KMS-11 (cell line): ENCODE measurements around the gene PEMT.

Experiments
- H2AFZ ChIP-seq: fragments of 200-600 bp; sonication (generic); 2 replicates; pipeline ENCODE4 v1.6.1; 2016; ENCODE audit warnings: antibody characterized with exemption, mixed run types, low read depth
- H3K27ac ChIP-seq: fragments of 200-600 bp; sonication (generic); 2 replicates; pipeline ENCODE4 v1.6.1; 2016; ENCODE audit warnings: mild to moderate bottlenecking, mixed run types
- H3K27me3 ChIP-seq: fragments of 200-600 bp; sonication (generic); 2 replicates; pipeline ENCODE4 v1.6.1; 2017; ENCODE audit warnings: mild to moderate bottlenecking, low read depth, mixed run types, moderate library complexity; ENCODE audit not compliant: insufficient read depth
- H3K36me3 ChIP-seq: fragments of 200-600 bp; sonication (generic); 2 replicates; pipeline ENCODE4 v1.6.1; 2017; ENCODE audit warnings: mild to moderate bottlenecking, mixed run types; ENCODE audit not compliant: insufficient read depth
- H3K4me1 ChIP-seq: fragments of 200-600 bp; sonication (generic); 2 replicates; pipeline ENCODE4 v1.6.1; 2016; ENCODE audit warnings: mild to moderate bottlenecking, low read depth, mixed run types; ENCODE audit not compliant: poor library complexity, severe bottlenecking
- H3K4me2 ChIP-seq: fragments of 200-600 bp; sonication (generic); 2 replicates; pipeline ENCODE4 v1.7.0; 2016; ENCODE audit warnings: mild to moderate bottlenecking, mixed run types
- H3K4me3 ChIP-seq: fragments of 200-600 bp; sonication (generic); IDR thresholded peaks from 2 replicates; pipeline ENCODE4 v1.6.1; 2017; ENCODE audit warnings: low read depth, low read length, mixed read lengths; ENCODE audit not compliant: insufficient read depth
- H3K79me2 ChIP-seq: fragments of 200-600 bp; sonication (generic); 2 replicates; pipeline ENCODE4 v1.6.1; 2016; ENCODE audit warnings: low read depth, mixed run types; ENCODE audit not compliant: insufficient read depth
- H3K9ac ChIP-seq: fragments of 200-600 bp; sonication (generic); 2 replicates; pipeline ENCODE4 v1.6.1; 2016; ENCODE audit warnings: mild to moderate bottlenecking, mixed run types
- H4K20me1 ChIP-seq: fragments of 200-600 bp; sonication (generic); 2 replicates; pipeline ENCODE4 v1.6.1; 2016; ENCODE audit warnings: mild to moderate bottlenecking, mixed run types; ENCODE audit not compliant: insufficient read depth
- TF ChIP-seq, protein P1 (sequence below): fragments of 200-600 bp; sonication (generic); conservative IDR thresholded peaks from 2 replicates; pipeline ENCODE4 v1.6.1; 2017; ENCODE audit warnings: low read depth, mild to moderate bottlenecking, antibody characterized with exemption, low read length, moderate library complexity, mixed read lengths

The PEMT gene

DNA sequence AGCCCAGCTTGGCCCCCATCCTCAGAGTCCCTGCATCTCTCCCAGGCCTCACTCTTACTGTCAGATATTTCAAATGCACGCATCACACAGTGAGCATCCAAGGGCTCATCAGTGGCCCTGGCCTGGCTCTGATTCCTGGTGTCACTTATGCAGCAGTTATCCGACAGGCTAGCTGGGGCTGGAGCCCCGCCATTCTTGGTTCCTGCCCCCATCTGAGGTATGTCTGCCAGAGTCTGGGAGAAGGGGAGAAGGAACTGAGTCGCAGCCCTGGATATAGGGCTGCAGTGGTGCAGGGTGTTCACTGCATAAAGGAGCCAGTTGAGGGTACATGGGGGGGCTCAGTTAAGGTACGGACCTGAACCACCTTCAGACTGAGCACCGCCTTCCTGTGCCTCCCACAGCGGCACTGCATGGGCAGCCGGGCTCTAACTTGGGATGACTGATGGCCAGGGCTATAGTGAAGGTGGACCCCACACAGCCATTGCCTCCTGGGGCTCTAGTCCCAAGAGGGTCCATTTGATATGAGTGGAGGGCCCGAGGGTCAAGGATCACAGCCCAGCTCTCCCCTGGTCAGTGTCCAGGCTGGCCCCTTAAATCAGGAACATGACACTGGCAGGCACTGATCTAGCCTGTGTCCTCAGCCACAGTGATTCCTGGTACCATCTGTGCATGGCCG, 93.5 kb downstream of the PEMT start:
- TF ChIP-seq, protein P1, sequence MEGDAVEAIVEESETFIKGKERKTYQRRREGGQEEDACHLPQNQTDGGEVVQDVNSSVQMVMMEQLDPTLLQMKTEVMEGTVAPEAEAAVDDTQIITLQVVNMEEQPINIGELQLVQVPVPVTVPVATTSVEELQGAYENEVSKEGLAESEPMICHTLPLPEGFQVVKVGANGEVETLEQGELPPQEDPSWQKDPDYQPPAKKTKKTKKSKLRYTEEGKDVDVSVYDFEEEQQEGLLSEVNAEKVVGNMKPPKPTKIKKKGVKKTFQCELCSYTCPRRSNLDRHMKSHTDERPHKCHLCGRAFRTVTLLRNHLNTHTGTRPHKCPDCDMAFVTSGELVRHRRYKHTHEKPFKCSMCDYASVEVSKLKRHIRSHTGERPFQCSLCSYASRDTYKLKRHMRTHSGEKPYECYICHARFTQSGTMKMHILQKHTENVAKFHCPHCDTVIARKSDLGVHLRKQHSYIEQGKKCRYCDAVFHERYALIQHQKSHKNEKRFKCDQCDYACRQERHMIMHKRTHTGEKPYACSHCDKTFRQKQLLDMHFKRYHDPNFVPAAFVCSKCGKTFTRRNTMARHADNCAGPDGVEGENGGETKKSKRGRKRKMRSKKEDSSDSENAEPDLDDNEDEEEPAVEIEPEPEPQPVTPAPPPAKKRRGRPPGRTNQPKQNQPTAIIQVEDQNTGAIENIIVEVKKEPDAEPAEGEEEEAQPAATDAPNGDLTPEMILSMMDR, result no peak
- no peak overlapping the region for H3K4me2 ChIP-seq

DNA sequence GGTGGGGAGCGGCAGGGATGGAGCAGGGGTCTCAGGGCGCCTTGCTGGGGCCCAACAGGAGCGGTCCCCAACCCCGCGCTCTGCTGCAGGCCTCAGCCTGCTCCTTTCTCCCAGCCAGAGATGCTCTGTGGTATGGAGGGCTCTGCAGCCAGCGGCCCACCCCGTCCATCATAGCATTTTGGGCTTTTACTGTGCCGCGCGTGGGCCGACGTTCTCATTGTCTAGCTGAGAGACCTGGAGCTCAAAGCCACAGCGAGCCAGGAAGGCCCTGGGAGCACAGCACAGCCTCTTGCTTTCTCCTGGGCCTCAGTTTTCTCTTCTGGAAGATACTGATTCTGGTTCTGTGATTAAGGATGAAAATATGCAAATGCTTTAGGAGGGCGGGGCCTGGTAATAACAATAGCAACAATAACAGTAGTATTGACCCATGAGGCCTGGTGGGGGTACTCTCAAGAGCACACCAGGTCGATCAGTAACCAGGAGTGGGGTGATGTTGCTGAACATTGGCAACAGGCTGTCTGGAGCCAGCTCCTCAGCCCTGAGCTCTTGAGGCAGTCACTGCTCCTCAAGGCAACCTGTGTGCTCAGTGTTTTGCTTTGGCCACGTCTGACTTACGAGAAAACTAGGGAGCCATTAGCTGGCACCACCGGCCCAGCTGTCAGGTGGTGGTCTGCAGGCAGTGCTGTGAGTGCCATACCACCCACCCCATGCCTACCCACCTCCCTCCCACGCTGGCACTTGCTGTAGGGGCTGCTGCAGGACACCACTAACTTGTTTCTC, 94.3 kb downstream of the PEMT start:
- TF ChIP-seq, protein P1, result peak; percentile 39
- H2AFZ ChIP-seq, result peak overlapping the region; percentile 47; the same call in 1 of the 2 replicates
- no peaks in the 10 kb centered on the region for H3K79me2 ChIP-seq
- peak overlapping the region; percentile 39; the same call in 1 of the 2 replicates for H3K4me2 ChIP-seq
- H3K9ac ChIP-seq, result no peak overlapping the region
- H3K4me1 ChIP-seq, result peaks cover 4% of the 10 kb centered on the region
- H3K27me3 ChIP-seq, result no peaks in the 10 kb centered on the region
- no peak overlapping the region for H3K4me3 ChIP-seq
- H4K20me1 ChIP-seq, result no peaks in the 10 kb centered on the region
- H3K36me3 ChIP-seq, result no peaks in the 10 kb centered on the region
- no peak overlapping the region for H3K27ac ChIP-seq

More for the DNA sequence above, 93.5 kb downstream of the PEMT start:
- no peak overlapping the region for H3K27ac ChIP-seq
- no peaks in the 10 kb centered on the region for H4K20me1 ChIP-seq
- H3K79me2 ChIP-seq, result no peaks in the 10 kb centered on the region
- no peak overlapping the region for H2AFZ ChIP-seq
- H3K27me3 ChIP-seq, result no peaks in the 10 kb centered on the region
- no peak overlapping the region for H3K4me3 ChIP-seq
- H3K9ac ChIP-seq, result no peak overlapping the region
- no peaks in the 10 kb centered on the region for H3K36me3 ChIP-seq
- H3K4me1 ChIP-seq, result peaks cover 4% of the 10 kb centered on the region

DNA sequence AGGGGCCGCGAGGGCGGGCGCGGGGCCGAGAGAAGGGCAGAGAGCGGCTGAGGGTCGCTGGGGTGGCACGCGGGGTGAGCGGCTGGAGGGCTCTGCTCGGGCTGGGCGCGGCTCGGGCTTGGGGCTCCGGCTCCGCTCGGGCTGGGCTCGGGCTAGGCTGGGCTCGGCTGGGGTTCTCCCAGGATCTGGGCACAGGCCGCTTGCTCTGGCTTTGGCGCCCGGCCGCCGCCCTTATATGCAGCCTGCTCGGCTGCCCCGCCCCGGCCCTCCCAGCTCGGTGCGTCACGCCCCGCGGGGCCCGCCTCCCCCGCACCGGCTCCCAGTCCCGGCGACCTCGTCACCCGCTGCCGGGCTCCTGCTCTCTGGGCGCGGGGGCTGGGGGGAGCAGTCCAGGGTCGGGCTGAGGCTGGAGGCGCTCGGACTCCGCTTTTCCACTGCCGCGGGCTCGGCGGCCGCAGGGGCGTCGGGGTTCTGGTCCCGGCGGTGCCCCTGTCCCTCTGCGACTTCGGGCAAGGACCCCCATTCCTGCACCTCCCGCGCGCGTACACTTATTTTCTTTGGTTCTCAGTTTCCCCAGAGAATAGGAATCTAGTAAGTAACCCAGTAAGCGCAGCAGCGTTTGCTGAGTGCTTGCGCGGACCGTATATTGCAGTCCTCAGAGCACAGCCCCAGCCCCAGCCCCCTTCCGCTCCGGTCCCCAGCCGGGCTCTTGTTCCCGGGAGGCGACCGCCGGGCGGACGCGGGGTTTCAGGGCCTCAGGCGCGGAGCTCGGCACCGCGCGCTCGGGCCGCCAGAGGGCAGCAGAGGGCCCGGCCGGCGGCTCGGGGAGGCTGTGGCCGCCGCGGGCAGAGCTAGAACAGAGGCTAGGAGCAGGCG, 95.1 kb downstream of the PEMT start, which contains the start of gene RASD1:
TSS of gene RASD1 (minus strand) at position 207 of the 876 bp plus-strand sequence. CDS start 214 bp downstream, outside the sequence.
- no peaks in the 10 kb centered on the region for H3K27me3 ChIP-seq
- 0 out of 2 replicates have a peak within 1 kb of the TSS, but pooled peaks have one; percentile 36 for H3K27ac ChIP-seq
- TF ChIP-seq, protein P1, result peak; percentile 70
- peak within 1 kb of the TSS; percentile 68 for H3K4me2 ChIP-seq
- no peaks in the 10 kb centered on the region for H3K36me3 ChIP-seq
- peak within 1 kb of the TSS; percentile 71; the same call in 1 of the 2 replicates for H2AFZ ChIP-seq
- H3K79me2 ChIP-seq, result no peaks in the 10 kb centered on the region
- peaks cover 4% of the 10 kb centered on the region for H3K4me1 ChIP-seq
- H3K4me3 ChIP-seq, result no peak within 1 kb of the TSS
- no peaks in the 10 kb centered on the region for H4K20me1 ChIP-seq
- H3K9ac ChIP-seq, result peak within 1 kb of the TSS; percentile 46; the same call in 1 of the 2 replicates

DNA sequence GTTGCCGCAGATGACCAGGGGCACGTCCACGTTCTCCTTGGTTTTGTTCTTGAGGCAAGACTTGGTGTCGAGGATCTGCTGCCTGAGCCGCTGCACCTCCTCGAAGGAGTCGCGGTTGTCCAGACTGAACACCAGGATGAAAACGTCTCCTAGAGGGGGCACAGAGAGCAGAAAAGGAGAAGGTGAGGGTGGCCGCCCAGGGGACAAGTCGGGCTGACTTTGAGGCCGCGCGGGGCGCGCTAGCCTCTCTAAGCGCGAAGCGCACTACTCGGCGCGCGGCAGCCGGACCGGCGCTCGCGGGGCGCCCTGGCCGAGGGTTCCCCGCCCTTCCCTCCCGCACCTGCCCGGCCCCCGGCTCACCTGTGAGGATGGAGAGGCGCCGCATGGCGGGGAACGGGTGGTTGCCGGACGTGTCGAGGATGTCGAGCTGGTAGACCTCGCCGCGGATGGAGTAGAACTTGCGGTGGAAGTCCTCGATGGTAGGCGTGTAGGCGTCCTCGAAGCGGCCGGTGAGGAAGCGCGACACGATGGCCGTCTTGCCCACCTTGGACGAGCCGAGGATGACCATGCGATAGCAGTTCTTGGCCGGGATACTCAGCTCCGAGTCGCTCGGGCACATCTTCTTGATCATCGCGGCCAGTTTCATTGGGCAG, 95.8 kb downstream of the PEMT start:
- Histone ChIP-seq H3K4me1 (peaks cover 10% of the 10 kb centered on the region), H3K79me2 (no peaks in the 10 kb centered on the region), H2AFZ (no peak overlapping the region), H4K20me1 (no peaks in the 10 kb centered on the region), H3K36me3 (no peaks in the 10 kb centered on the region), H3K27ac (no peak overlapping the region), H3K4me2 (no peak overlapping the region), H3K4me3 (no peak overlapping the region), H3K9ac (no peak overlapping the region), H3K27me3 (no peaks in the 10 kb centered on the region)
- TF ChIP-seq, protein P1, result no peak
